B cell (primary cell): ENCODE results near the gene CLEC2B. TPM values are rescaled to one million over a fixed set of nuclear protein-coding genes. Genes with fewer than 3 reads are reported as not detected.
A peak's percentile ranks its signal among the peaks of the same experiment; 100 is the strongest.

Experiments used
- ATAC-seq: fragments of 200-7000 bp; cut with Tn5 transposase; one replicate; pipeline ENCODE4 v1.10.0; 2021; ENCODE audit warnings: low read depth, mild to moderate bottlenecking, moderate number of reproducible peaks, moderate library complexity
- CTCF ChIA-PET: fragments of 350-600 bp; sonication (Branson Sonifier 250); formaldehyde crosslinking; loops from one replicate; lab custom pipeline; 2021; ENCODE audit warnings: antibody characterized with exemption, inconsistent platforms; lab: Charles Lee
- POLR2A ChIA-PET: fragments of 350-600 bp; sonication (Branson Sonifier 250); formaldehyde crosslinking; loops from one replicate; lab custom pipeline; 2021; ENCODE audit warnings: antibody characterized with exemption; lab: Charles Lee
- DNase-seq: peaks from one replicate; pipeline ENCODE4 v3.0.0; 2013
- H2AFZ ChIP-seq: 2 replicates; pipeline ENCODE4 v1.6.1; 2012; ENCODE audit warnings: mild to moderate bottlenecking, low read depth, low read length; ENCODE audit not compliant: insufficient read depth, poor library complexity, severe bottlenecking
- H3K27ac ChIP-seq, 2 donors: 1 replicate in 1 of 2; 2 replicates in 1 of 2; pipeline ENCODE4 v1.5.1; 2012 to 2013; ENCODE audit warnings: low read length in 2 of 2, mild to moderate bottlenecking in 2 of 2, moderate library complexity in 1 of 2
- H3K27me3 ChIP-seq, 4 experiments: fragments of 200-600 bp in 1 of 4; sonication (generic) in 1 of 4; replicated peaks in 1 of 4; 1 replicate in 2 of 4; 2 replicates in 2 of 4; pipeline versions ENCODE4 v1.6.1 to v1.7.0; 2013 to 2016; ENCODE audit warnings: low read length in 3 of 4, mild to moderate bottlenecking in 2 of 4, mixed read lengths in 1 of 4, moderate library complexity in 1 of 4; ENCODE audit not compliant: insufficient read depth in 4 of 4, control insufficient read depth in 3 of 4; ENCODE audit errors: control extremely low read depth in 1 of 4
- H3K36me3 ChIP-seq, 2 experiments: replicated peaks in 1 of 2; 1 replicate in 1 of 2; 2 replicates in 1 of 2; pipeline versions ENCODE4 v1.6.1 to v1.7.1; 2013; ENCODE audit warnings: low read length in 1 of 2; ENCODE audit not compliant: insufficient read depth in 2 of 2, control insufficient read depth in 1 of 2; ENCODE audit errors: control extremely low read depth in 1 of 2, extremely low read depth in 1 of 2
- H3K4me1 ChIP-seq, 2 donors: fragments of 200-600 bp in 1 of 2; sonication (generic) in 1 of 2; 1 replicate in 1 of 2; 2 replicates in 1 of 2; pipeline versions ENCODE4 v1.5.1 to v1.6.1; 2013 to 2017; ENCODE audit warnings: low read length in 2 of 2; ENCODE audit not compliant: control insufficient read depth in 2 of 2, insufficient read depth in 2 of 2
- H3K4me2 ChIP-seq: replicated peaks from 2 replicates; pipeline ENCODE3; 2012; ENCODE audit warnings: mild to moderate bottlenecking, low read depth, low read length; ENCODE audit not compliant: poor library complexity, severe bottlenecking
- H3K4me3 ChIP-seq, 5 experiments: fragments of 200-600 bp in 1 of 5; sonication (generic) in 1 of 5; 1 replicate in 3 of 5; 2 replicates in 2 of 5; pipeline versions ENCODE4 v1.5.1 to v1.7.0; 2011 to 2016; ENCODE audit warnings: low read length in 4 of 5, mild to moderate bottlenecking in 4 of 5, low read depth in 2 of 5, control low read depth in 1 of 5, moderate library complexity in 1 of 5; ENCODE audit not compliant: insufficient read depth in 1 of 5; ENCODE audit errors: control extremely low read depth in 1 of 5, extremely low read depth in 1 of 5
- H3K79me2 ChIP-seq: fragments of 200-600 bp; sonication (generic); one replicate; pipeline ENCODE4 v1.6.0; 2016; ENCODE audit warnings: low read length; ENCODE audit not compliant: control insufficient read depth, insufficient read depth
- H3K9ac ChIP-seq: fragments of 200-600 bp; sonication (generic); 2 replicates; pipeline ENCODE4 v1.6.1; 2017; ENCODE audit warnings: mild to moderate bottlenecking, low read length, moderate library complexity
- H3K9me3 ChIP-seq, 3 donors: one replicate each; pipeline versions ENCODE4 v1.6.1 to v1.7.1; 2013; ENCODE audit warnings: low read length in 2 of 3; ENCODE audit not compliant: control insufficient read depth in 2 of 3, insufficient read depth in 1 of 3; ENCODE audit errors: control extremely low read depth in 1 of 3
- H4K20me1 ChIP-seq: 2 replicates; pipeline ENCODE4 v1.6.0; 2012; ENCODE audit warnings: mild to moderate bottlenecking, low read length; ENCODE audit not compliant: insufficient read depth, control insufficient read depth, poor library complexity, severe bottlenecking
- H3K27ac Mint-ChIP-seq: one replicate; pipeline ENCODE4 v1.8.0; 2021; ENCODE audit warnings: mixed read lengths
- H3K27me3 Mint-ChIP-seq: one replicate; pipeline ENCODE4 v1.8.0; 2021; ENCODE audit warnings: mixed read lengths
- H3K4me1 Mint-ChIP-seq: one replicate; pipeline ENCODE4 v1.8.0; 2021; ENCODE audit warnings: mixed read lengths
- H3K4me3 Mint-ChIP-seq: one replicate; pipeline ENCODE4 v1.8.0; 2021; ENCODE audit warnings: mixed read lengths
- H3K9me3 Mint-ChIP-seq: one replicate; pipeline ENCODE4 v1.8.0; 2022; ENCODE audit warnings: mixed read lengths; ENCODE audit not compliant: insufficient read depth
- CTCF ChIP-seq: fragments of 200-600 bp; IDR thresholded peaks from one replicate; pipeline ENCODE4 v1.8.0; 2022; ENCODE audit warnings: antibody characterized with exemption, mild to moderate bottlenecking
- EZH2 ChIP-seq: IDR thresholded peaks from 2 replicates; pipeline ENCODE4 v1.6.1; 2012; ENCODE audit warnings: borderline replicate concordance, low read depth, mild to moderate bottlenecking, moderate library complexity, low read length; ENCODE audit not compliant: insufficient read depth, poor library complexity, severe bottlenecking
- WGBS: methylation state at CpG from one replicate; pipeline ENCODE4 v1.1.5; 2013; ENCODE audit warnings: missing lambda C conversion rate; ENCODE audit not compliant: insufficient coverage; 5-methylcytosine and 5-hydroxymethylcytosine counted together
- intact Hi-C: fragments of 100-400 bp; cut with micrococcal nuclease; formaldehyde crosslinking; loops from one replicate; pipeline ENCODE4 v1.10.0; 2022
- polyA plus RNA-seq: library from polyadenylated mRNA; depleted of rRNA; stranded (reverse); fragments of >200 nt; gene quantifications from 2 replicates; pipeline ENCODE4 v1.2.3, GENCODE V29; 2012
- total RNA-seq, 2 donors: library from RNA; stranded (reverse); fragments of 120-200 nt in 1 of 2; gene quantifications; 1 replicate in 1 of 2; 2 replicates in 1 of 2; pipeline versions ENCODE4 v1.2.3 to v1.2.4, GENCODE V29; 2013 to 2022

Gene CLEC2B
- total and polyA plus RNA-seq, 2 donors (not counting 1 experiment from before 2014, with no cell fraction given) = 31.6 to 58.2 TPM

- Histone ChIP-seq H3K4me3 (no peak overlapping the region), H3K9me3 (no peaks in the 10 kb centered on the region), H3K4me2 (no peak overlapping the region), H4K20me1 (no peaks in the 10 kb centered on the region), H3K79me2 (peaks cover 25% of the 10 kb centered on the region), H3K4me1 (peaks cover 10 to 13% of the 10 kb centered on the region in 2 donors), H3K36me3 (no peaks in the 10 kb centered on the region), H3K9ac (no peak overlapping the region), H2AFZ (no peak overlapping the region), H3K27me3 (no peaks in the 10 kb centered on the region), H3K27ac (no peak overlapping the region)
- WGBS = 87% methylated on average over 8 of the region's 11 CpGs
- Mint-ChIP-seq H3K4me1 (peaks cover 26% of the 10 kb centered on the region), H3K27me3 (peaks cover 5% of the 10 kb centered on the region), H3K27ac (no peak overlapping the region), H3K4me3 (no peak overlapping the region), H3K9me3 (no peaks in the 10 kb centered on the region)
- intact Hi-C loops = no loop called here
- no peak for ATAC-seq
- DNase-seq = no peak
- TF ChIP-seq CTCF (no peak), EZH2 (no peak)
- POLR2A ChIA-PET = no interaction called here
- CTCF ChIA-PET = interaction anchor here (1.9 kb wide), 1 partner anchor 122 kb away, joined by 7 read pairs; no protein-coding TSS in a partner anchor
Measured at GRCh38 chr12:9872742-9873141, 3.6 kb upstream of the CLEC2B start.

- WGBS = 60% methylated on average over 1 of the region's 3 CpGs
Measured at GRCh38 chr12:9872162-9872561, 3.0 kb upstream of the CLEC2B start.

More at GRCh38 chr12:9872162-9872561, 3.0 kb upstream of the CLEC2B start:
- Histone ChIP-seq H3K4me2 (no peak overlapping the region), H3K9me3 (no peaks in the 10 kb centered on the region), H3K4me1 (peaks cover 10 to 13% of the 10 kb centered on the region in 2 donors), H2AFZ (peak overlapping the region; percentile 45), H3K27ac (no peak overlapping the region), H3K4me3 (no peak overlapping the region), H3K27me3 (no peaks in the 10 kb centered on the region), H3K79me2 (peaks cover 31% of the 10 kb centered on the region), H3K9ac (no peak overlapping the region), H4K20me1 (no peaks in the 10 kb centered on the region), H3K36me3 (no peaks in the 10 kb centered on the region)
- TF ChIP-seq CTCF = no peak
- ChIA-PET CTCF (interaction anchor here (0.8 to 1.9 kb wide), 3 partner anchors 53 to 121 kb away, joined by 3 to 7 read pairs (median 4); no protein-coding TSS in a partner anchor), POLR2A (interaction anchor here (0.8 kb wide), 1 partner anchor 18 kb away, joined by 3 read pairs; no protein-coding TSS in a partner anchor)
- Mint-ChIP-seq H3K4me3 (peak overlapping the region; percentile 24), H3K27ac (peak overlapping the region; percentile 39), H3K27me3 (no peaks in the 10 kb centered on the region), H3K9me3 (no peaks in the 10 kb centered on the region), H3K4me1 (peaks cover 26% of the 10 kb centered on the region)
- ATAC-seq = no peak
- intact Hi-C loops = no loop called here
- peak; percentile 39 for DNase-seq
